HepG2 (cell line): Measurements from ENCODE around the gene FXYD5. TPM values are rescaled to one million over a fixed set of nuclear protein-coding genes. Genes with fewer than 3 reads are reported as not detected.

Experiments used
- ATAC-seq: fragments of 200-7000 bp; cut with Tn5 transposase; 3 replicates; pipeline ENCODE4 v1.9.1; 2020; ENCODE audit warnings: mild to moderate bottlenecking, moderate library complexity
- BruUV-seq: library from RNA; stranded (reverse); fragments of 400-500 nt; replicated peaks from 2 replicates; lab custom pipeline; 2021; lab: Mats Ljungman, UMichigan
- CTCF ChIA-PET: fragments of 300-600 bp; formaldehyde crosslinking; extraction: SDS; loops from one replicate; lab custom pipeline; 2021; ENCODE audit warnings: low total read pairs, inconsistent platforms, low intra/inter-chr PET ratio; lab: Yijun Ruan, JAX
- POLR2A ChIA-PET: fragments of 350-600 bp; sonication (Branson Sonifier 250); formaldehyde crosslinking; loops from one replicate; lab custom pipeline; 2020; ENCODE audit warnings: antibody characterized with exemption, inconsistent platforms; lab: Yijun Ruan, JAX
- DNase-seq: peaks from one replicate; pipeline ENCODE4 v3.0.0-alpha.2; 2015; ENCODE audit warnings: low spot score
- FAIRE-seq: peaks from 3 replicates; lab custom pipeline; 2011; peaks lifted over from hg19 to GRCh38; lab: Jason Lieb, UNC
- H2AFZ ChIP-seq: one replicate; pipeline ENCODE4 v1.6.1; 2011; ENCODE audit warnings: low read length, inconsistent platforms
- H3K27ac ChIP-seq: fragments of 300-600 bp; 3 replicates; pipeline ENCODE4 v1.8.0; 2011; ENCODE audit warnings: mixed run types, mild to moderate bottlenecking, mixed read lengths, low read length, inconsistent platforms; ENCODE audit not compliant: insufficient read depth; ENCODE audit errors: extremely low read length
- H3K27me3 ChIP-seq, 2 experiments: fragments of 200-600 bp in 1 of 2; 2 replicates in 1 of 2; 3 replicates in 1 of 2; pipeline versions ENCODE4 v1.6.0 to v1.8.0; 2011; ENCODE audit warnings: low read length in 2 of 2, mild to moderate bottlenecking in 2 of 2, moderate library complexity in 2 of 2, inconsistent platforms in 1 of 2; ENCODE audit not compliant: insufficient read depth in 2 of 2, control insufficient read depth in 1 of 2
- H3K36me3 ChIP-seq, 2 experiments: fragments of 200-600 bp in 1 of 2; replicated peaks in 1 of 2; 2 replicates in 1 of 2; 3 replicates in 1 of 2; pipeline versions ENCODE4 v1.5.1 to v1.8.0; 2011; ENCODE audit warnings: low read length in 2 of 2, inconsistent platforms in 1 of 2; ENCODE audit not compliant: insufficient read depth in 2 of 2, control insufficient read depth in 1 of 2
- H3K4me1 ChIP-seq: 2 replicates; pipeline ENCODE4 v1.5.1; 2012; ENCODE audit warnings: low read length, inconsistent platforms; ENCODE audit not compliant: insufficient read depth
- H3K4me2 ChIP-seq: 2 replicates; pipeline ENCODE4 v1.6.0; 2011; ENCODE audit warnings: low read depth, low read length, inconsistent platforms
- H3K4me3 ChIP-seq, 3 experiments: fragments of 200-600 bp in 1 of 3; sonication (generic), shearing (Covaris generic) in 1 of 3; replicated peaks in 1 of 3; 2 replicates each; pipeline ENCODE4 v1.5.1; 2011 to 2016; ENCODE audit warnings: low read length in 3 of 3, inconsistent platforms in 2 of 3, low read depth in 2 of 3, mild to moderate bottlenecking in 2 of 3, control low read depth in 1 of 3, mixed read lengths in 1 of 3; ENCODE audit not compliant: insufficient read depth in 1 of 3
- H3K79me2 ChIP-seq: one replicate; pipeline ENCODE4 v1.6.1; 2011; ENCODE audit warnings: low read length, inconsistent platforms; ENCODE audit not compliant: insufficient read depth
- H3K9ac ChIP-seq: 2 replicates; pipeline ENCODE4 v1.6.0; 2011; ENCODE audit warnings: mild to moderate bottlenecking, low read depth, low read length, inconsistent platforms; ENCODE audit not compliant: insufficient read depth
- H3K9me3 ChIP-seq: 2 replicates; pipeline ENCODE4 v1.5.1; 2012; ENCODE audit warnings: mild to moderate bottlenecking, low read length
- H4K20me1 ChIP-seq: 2 replicates; pipeline ENCODE4 v1.6.0; 2011; ENCODE audit warnings: inconsistent platforms, mild to moderate bottlenecking, low read length, moderate library complexity; ENCODE audit not compliant: insufficient read depth
- SIX1 ChIP-seq: sonication (generic); formaldehyde crosslinking; IDR thresholded peaks from 2 replicates; pipeline ENCODE4 v1.4.0; 2020; ENCODE audit warnings: missing genetic modification reagents, borderline replicate concordance
- ZBTB38 ChIP-seq: sonication (generic); formaldehyde crosslinking; IDR thresholded peaks from 2 replicates; pipeline ENCODE4 v1.5.1; 2020; ENCODE audit warnings: mild to moderate bottlenecking, missing genetic modification reagents
- WGBS: methylation state at CpG from one replicate; pipeline ENCODE4 v1.1.6; 2017; ENCODE audit warnings: low lambda C conversion rate; 5-methylcytosine and 5-hydroxymethylcytosine counted together
- in situ Hi-C: cut with HindIII; loops from 2 replicates; pipeline ENCODE4 v1.10.0; 2017; ENCODE audit warnings: low pct_unique_long_range_greater_than_20kb; ENCODE audit not compliant: extremely low pct_ligation_motif_present
- intact Hi-C: fragments of 100-400 bp; cut with micrococcal nuclease; formaldehyde crosslinking; loops from one replicate; pipeline ENCODE4 v1.10.0; 2022; ENCODE audit not compliant: unreplicated experiment
- polyA plus RNA-seq, 8 experiments: library from polyadenylated mRNA; depleted of rRNA in 3 of 8; stranded (reverse) in 7 of 8; unstranded in 1 of 8; fragments of >200 nt; fragmentation: Illumina TruSeq in 4 of 8; extraction: Trizol in 4 of 8; gene quantifications; 2 replicates each; pipeline versions ENCODE4 v1.2.1 to v1.2.3, GENCODE V29; 2011 to 2016; ENCODE audit warnings: low read depth in 4 of 8, missing spikeins in 1 of 8, mixed read lengths in 1 of 8; ENCODE audit not compliant: insufficient read depth in 1 of 8
- total RNA-seq, 5 experiments: library from RNA; depleted of rRNA; stranded (reverse); fragments of >200 nt; fragmentation: Illumina TruSeq; extraction: Trizol; gene quantifications; 2 replicates each; pipeline ENCODE4 v1.2.3, GENCODE V29; 2016; ENCODE audit warnings: low read depth in 1 of 5
- TF ChIP-seq, protein P1 (sequence below): sonication (generic); formaldehyde crosslinking; IDR thresholded peaks from 2 replicates; pipeline ENCODE4 v1.5.1; 2020; ENCODE audit warnings: mild to moderate bottlenecking, missing genetic modification reagents, moderate library complexity

FXYD5 gene
- total and polyA plus RNA-seq, 2 of the 13 experiments (the other 11 are each of a cell fraction or from before 2014, with no cell fraction given) = 0.65 TPM; not detected in 1

DNA sequence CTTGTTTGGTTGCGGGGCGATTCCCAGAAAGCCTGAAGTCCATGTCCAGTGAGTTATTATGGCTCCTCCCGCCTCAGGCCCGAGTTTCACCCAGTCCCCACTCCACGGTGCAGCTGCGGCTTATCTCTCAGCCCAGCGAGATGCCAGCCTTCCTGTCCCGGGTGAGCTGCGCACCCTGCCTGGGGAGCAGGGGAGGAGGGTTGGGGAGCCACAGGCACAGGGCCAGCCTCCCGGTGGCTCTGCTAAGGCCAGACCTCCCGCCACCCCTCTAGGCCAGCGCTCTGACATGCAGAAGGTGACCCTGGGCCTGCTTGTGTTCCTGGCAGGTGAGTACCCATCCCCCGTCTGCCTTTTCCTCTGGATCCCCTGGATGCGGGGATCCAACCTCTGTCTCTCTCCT is 35.4 kb upstream of the FXYD5 start:
- in situ Hi-C loops (no loop called here), intact Hi-C loops (no loop called here)
- Histone ChIP-seq H3K4me2 (no peak overlapping the region), H3K4me3 (no peak overlapping the region), H3K79me2 (no peaks in the 10 kb centered on the region), H3K9me3 (no peaks in the 10 kb centered on the region), H4K20me1 (no peaks in the 10 kb centered on the region), H3K36me3 (no peaks in the 10 kb centered on the region), H2AFZ (no peak overlapping the region), H3K9ac (no peak overlapping the region), H3K27me3 (0 out of 5 replicates have a peak, but pooled peaks cover 0 to 6% of the 10 kb centered on the region in 2 experiments), H3K27ac (no peak overlapping the region), H3K4me1 (peaks cover 99% of the 10 kb centered on the region)
- no peak for ATAC-seq
- no CpG with 5 or more reads among the region's 14 CpGs for WGBS
- no peak for FAIRE-seq
- no TSS peak for BruUV-seq
- ChIA-PET CTCF (no interaction called here), POLR2A (no interaction called here)
- TF ChIP-seq, protein P1, sequence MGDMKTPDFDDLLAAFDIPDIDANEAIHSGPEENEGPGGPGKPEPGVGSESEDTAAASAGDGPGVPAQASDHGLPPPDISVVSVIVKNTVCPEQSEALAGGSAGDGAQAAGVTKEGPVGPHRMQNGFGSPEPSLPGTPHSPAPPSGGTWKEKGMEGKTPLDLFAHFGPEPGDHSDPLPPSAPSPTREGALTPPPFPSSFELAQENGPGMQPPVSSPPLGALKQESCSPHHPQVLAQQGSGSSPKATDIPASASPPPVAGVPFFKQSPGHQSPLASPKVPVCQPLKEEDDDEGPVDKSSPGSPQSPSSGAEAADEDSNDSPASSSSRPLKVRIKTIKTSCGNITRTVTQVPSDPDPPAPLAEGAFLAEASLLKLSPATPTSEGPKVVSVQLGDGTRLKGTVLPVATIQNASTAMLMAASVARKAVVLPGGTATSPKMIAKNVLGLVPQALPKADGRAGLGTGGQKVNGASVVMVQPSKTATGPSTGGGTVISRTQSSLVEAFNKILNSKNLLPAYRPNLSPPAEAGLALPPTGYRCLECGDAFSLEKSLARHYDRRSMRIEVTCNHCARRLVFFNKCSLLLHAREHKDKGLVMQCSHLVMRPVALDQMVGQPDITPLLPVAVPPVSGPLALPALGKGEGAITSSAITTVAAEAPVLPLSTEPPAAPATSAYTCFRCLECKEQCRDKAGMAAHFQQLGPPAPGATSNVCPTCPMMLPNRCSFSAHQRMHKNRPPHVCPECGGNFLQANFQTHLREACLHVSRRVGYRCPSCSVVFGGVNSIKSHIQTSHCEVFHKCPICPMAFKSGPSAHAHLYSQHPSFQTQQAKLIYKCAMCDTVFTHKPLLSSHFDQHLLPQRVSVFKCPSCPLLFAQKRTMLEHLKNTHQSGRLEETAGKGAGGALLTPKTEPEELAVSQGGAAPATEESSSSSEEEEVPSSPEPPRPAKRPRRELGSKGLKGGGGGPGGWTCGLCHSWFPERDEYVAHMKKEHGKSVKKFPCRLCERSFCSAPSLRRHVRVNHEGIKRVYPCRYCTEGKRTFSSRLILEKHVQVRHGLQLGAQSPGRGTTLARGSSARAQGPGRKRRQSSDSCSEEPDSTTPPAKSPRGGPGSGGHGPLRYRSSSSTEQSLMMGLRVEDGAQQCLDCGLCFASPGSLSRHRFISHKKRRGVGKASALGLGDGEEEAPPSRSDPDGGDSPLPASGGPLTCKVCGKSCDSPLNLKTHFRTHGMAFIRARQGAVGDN = peak; percentile 50; the same call in 1 of the 2 replicates
- peak; percentile 38; the same call in 1 of the 2 replicates for TF ChIP-seq ZBTB38
- no peak for TF ChIP-seq SIX1 (CRISPR knock-in tag)
- no peak for DNase-seq
